NCI-H510A (cell line): ENCODE results near the gene TRPT1.

Experiments
- DNase-seq: peaks from one replicate; lab custom pipeline; 2025; lab: John Stamatoyannopoulos, UW

Gene TRPT1

GRCh38 chr11:64207256-64208085 is 18.5 kb downstream of the TRPT1 start:
- DNase-seq: no peak

DNA sequence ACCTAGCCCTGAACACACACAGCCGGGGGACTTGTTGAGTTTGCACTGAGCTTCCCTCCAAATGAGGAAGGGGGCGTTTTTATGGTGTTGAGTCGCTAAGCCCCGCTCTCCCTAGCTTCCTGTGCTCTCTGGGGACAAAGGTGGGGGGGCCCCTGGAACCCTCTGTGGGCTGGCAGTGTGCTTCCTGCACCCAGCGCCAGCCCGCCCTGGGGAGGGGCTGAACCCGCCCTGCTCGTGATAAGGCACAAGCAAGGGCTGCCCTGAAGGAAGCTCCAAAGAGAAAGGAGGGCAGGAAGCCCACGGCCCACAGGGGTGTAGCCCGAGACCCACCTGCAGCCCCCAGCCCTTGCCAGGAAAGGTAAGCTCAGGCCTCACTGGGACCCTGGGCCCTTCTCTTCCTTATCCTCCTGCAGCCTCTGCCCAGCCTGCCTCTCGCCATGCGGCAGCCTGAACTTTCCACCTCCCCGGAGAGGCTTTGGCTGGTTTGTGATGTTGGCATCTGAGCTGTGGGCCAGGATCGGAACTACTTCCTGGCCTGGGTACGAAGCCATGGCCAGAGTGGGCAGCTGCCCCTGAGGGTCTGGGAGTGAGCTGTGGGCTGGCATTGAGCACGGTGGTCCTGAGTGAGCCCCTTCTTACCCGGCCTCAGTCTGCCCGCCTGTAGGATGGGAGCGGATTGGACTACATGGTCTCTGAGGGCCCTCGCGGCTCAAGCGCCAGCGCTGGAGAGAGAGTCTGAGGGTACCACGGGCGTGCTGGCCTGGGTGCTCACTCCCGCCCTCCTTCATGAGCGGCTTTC is 19.3 kb downstream of the TRPT1 start, which contains the start of gene FERMT3:
Gene FERMT3 (plus strand): TSS at position 265 of the 799 bp plus-strand sequence. CDS start 644 bp downstream, outside the sequence.
- DNase-seq: no peak

- peak; percentile 59 for DNase-seq
Observed at GRCh38 chr11:64204464-64204989, 21.5 kb downstream of the TRPT1 start.

DNA sequence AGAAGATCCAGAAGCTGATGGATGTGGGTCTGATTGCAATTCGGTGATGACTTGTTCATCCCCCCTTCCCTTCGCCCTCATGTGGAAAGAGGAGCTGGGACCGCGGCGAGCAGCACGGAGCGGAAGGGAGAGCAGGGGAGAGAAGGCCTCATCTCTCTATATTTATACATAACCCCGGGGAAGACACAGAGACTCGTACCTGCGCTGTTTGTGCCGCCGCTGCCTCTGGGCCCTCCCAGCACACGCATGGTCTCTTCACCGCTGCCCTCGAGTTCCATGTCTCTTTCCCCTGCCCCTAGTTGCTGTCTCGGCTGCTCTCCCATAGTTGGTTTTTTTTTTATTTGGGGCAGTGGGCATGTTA is 21.9 kb downstream of the TRPT1 start:
- DNase-seq: no peak

GRCh38 chr11:64203421-64204079 is 22.4 kb downstream of the TRPT1 start:
- DNase-seq: no peak

DNA sequence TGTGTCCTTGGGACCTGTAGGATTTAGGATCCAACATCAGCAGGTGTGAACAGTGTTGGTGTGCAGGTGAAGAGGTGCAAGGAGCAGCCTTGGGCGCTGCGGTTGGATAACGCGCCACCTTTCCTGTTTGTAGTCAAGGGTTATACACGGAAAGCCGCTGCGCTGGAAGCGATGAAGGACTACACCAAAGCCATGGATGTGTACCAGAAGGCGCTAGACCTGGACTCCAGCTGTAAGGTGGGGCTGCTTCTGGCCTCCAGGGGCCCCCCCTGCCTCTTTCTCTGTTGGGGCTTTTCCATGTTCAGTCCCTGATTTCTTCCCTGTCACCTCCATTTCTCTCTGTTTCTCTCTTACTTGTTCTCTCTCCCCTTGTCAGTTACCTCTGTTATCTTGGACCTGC is 23.0 kb downstream of the TRPT1 start:
- no peak for DNase-seq

- no peak for DNase-seq
Observed at GRCh38 chr11:64201543-64201942, 24.4 kb downstream of the TRPT1 start.

DNA sequence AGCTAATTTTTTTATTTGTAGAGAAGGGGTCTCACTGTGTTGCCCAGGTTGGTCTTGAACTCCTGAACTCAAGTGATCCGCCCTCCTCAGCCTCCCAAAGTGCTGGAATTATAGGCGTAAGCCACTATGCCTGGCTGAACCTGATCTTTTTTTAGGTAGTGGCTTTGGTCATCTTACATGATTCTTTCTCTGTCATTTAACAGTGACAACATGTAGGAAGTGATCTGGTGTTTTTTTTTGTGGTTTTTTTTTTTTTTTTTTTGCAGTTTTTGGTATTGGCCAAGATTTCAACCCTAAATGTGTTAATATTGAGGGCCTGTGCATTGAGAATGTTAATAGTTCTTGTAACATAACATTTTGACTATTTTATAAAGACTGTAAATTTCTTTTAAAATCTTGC is 27.5 kb downstream of the TRPT1 start:
- DNase-seq: no peak

DNA sequence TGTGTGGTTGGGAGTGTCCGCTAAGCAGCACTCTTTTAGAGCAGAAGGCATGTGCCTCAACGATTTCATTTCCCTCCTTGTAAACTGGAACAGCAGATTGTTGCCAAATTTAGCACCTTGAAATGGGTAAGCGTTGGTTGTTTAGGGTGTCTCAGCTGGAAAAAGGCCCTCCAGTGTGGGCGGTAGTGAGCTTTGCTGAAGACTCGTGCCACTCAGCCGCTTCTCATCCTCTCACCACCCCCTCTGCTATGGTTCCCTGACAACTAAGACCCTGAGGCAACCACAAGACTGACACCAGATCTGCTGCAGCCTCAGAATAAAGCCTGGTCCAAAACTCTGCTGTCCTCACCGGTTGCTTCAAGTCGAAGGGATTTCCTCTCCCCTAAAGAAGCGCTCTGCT is 29.4 kb downstream of the TRPT1 start:
- no peak for DNase-seq

- DNase-seq: no peak
Observed at GRCh38 chr11:64192434-64192833, 33.6 kb downstream of the TRPT1 start.

- no peak for DNase-seq
Observed at GRCh38 chr11:64186492-64187165, 39.4 kb downstream of the TRPT1 start.

DNA sequence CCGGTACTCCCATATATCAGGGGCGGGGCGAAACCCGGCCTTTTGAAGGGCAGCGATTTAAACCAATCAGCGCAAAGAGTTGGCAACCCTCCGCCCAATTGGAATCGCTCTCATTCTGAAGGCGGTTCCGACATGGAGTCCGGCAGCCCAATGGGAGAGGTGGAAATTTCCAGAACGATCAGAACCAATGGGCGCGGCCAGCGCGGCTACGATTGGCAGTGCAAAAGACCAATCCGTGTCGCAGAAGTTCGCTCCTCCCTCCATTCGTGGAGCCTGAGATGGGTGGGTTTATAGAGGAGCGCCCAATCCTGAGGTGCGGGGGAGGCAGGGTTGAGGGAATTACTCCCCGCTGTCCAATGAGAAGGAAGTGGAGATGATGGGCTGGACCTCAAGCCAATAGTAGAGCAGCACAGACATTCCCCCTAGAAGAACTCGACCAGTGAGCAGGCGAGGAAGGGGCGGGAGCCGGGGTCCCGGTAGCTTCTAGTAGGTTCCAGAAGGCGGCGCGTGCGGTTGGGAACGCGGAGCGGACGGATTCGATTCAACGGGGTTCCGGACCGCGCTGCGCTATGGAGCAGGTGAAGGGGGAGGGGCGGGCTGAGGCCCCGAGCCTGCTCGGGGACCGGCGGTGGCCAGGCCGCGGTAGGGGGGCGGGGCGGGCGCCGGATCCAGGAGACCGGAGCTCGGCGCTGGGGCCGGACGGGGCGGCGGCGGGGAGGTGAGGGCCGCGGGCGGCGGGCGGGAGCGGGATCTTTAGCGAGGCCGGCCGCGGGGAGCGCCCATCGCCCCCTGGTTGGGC is 40.1 kb downstream of the TRPT1 start, which contains the start of gene STIP1:
Gene STIP1 (plus strand): TSS at position 479 of the 799 bp plus-strand sequence. CDS start 91 bp downstream, at position 570.
- DNase-seq: peak; percentile 99

GRCh38 chr11:64185175-64185692 is 40.8 kb downstream of the TRPT1 start:
- peak; percentile 66 for DNase-seq

GRCh38 chr11:64183890-64184289 is 42.1 kb downstream of the TRPT1 start:
- DNase-seq: no peak

- DNase-seq: peak; percentile 79
Observed at GRCh38 chr11:64181506-64182411, 44.2 kb downstream of the TRPT1 start.

DNA sequence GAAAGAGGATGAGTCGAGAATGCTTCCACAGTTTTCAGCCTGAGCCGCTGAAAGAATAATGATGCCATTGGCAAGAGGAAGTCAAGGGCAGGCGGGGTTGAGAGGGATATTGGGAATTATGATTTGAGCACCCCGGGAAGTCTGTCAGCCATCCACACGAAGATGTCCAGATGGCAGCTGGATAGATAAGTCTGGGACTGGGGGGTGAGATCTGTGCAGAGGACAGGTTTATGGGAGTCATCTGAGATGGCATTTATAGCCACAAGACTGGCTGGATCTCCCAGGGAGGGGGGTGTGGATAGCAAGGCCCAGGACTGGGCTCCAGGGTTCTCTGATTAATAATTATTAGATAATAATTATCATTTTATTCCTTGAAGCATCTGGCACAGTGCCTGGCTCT is 45.1 kb downstream of the TRPT1 start:
- no peak for DNase-seq

DNA sequence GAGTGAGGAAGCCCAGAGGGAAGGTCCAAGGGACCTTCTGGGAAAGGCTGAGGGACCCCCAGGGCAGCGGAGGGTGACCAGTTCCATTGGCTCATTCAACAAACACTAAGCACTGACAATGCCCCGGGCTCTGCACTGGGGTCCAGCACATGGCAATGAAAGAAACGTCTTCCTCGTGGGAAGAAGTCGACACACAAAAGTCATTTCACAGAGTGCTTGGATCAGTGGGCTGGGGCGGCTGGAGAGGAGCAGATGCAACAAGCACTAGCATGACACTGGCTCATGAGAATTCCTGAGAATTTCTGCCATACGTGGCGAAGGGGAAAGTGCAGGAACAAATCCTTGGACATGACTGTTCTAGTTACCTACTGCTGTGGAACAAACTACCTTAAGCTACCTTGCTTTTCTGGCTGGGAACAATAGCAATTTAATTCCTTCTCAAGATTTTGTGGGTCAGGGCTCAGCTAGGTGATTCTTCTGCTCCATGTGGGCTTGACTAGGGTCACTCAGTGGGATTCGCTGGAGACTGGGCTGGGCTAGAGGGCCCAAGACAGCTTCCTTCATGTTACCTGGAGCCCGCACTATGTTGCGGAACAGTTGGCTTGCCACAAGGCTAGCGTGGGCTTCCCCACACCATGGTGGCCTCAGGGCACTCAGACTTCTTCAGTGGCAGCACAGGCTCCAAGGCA is 46.9 kb downstream of the TRPT1 start:
- DNase-seq: no peak

DNA sequence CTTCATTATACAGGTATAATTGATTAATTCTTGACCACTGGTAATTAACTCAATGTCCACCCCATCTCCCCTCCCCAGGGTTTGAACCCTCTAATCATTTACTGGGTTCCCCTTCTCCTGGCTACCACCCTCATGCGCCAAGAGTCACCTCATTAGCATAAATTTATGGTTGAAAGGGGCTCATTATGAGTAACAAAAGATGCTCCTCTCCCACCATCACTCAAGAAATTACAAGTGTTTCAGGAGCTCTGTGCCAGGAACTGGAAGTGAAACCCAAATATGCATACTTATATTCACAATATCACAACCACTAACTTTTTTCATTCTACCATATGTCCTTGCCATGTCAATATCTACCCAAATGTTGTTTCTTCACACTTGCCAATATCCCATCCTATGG is 47.8 kb downstream of the TRPT1 start:
- no peak for DNase-seq

- no peak for DNase-seq
Observed at GRCh38 chr11:64176751-64177150, 49.2 kb downstream of the TRPT1 start.
